Measurements from ENCODE around the gene SEL1L3.

GRCh38 chr4:25882226-25882625 lies 19.4 kb upstream of the SEL1L3 start:
- TF ChIP-seq POLR2A (IDR thresholded peaks at IDR 0.05; ENCODE audit: insufficient read depth in 1 of 2, low read depth in 2 of 2, low read length in 2 of 2) (no peak), ZNF235 (CRISPR knock-in tag; IDR thresholded peaks at IDR 0.05; ENCODE audit: borderline replicate concordance) (no peak), ZFP36L2 (CRISPR knock-in tag; IDR thresholded peaks at IDR 0.05) (no peak)

Data from HepG2 (cell line).